GM20431 (cell line): ENCODE results near the gene NIPA2.

Source experiments
- in situ Hi-C: fragments of 300-500 bp; cut with MseI, MboI; formaldehyde crosslinking; loops from one replicate; pipeline ENCODE4 v1.15.0; 2020; ENCODE audit warnings: low sequenced_read_pairs; ENCODE audit not compliant: unreplicated experiment

NIPA2 gene

GRCh38 chr15:22893081-22893480, 54.6 kb downstream of the NIPA2 start:
- in situ Hi-C loops = no loop called here

GRCh38 chr15:22893881-22894280, 55.4 kb downstream of the NIPA2 start:
- in situ Hi-C loops = no loop called here

- in situ Hi-C loops = no loop called here
Observed at GRCh38 chr15:22895465-22896190, 57.2 kb downstream of the NIPA2 start.

GRCh38 chr15:22902046-22902445, 63.6 kb downstream of the NIPA2 start:
- in situ Hi-C loops = no loop called here

DNA sequence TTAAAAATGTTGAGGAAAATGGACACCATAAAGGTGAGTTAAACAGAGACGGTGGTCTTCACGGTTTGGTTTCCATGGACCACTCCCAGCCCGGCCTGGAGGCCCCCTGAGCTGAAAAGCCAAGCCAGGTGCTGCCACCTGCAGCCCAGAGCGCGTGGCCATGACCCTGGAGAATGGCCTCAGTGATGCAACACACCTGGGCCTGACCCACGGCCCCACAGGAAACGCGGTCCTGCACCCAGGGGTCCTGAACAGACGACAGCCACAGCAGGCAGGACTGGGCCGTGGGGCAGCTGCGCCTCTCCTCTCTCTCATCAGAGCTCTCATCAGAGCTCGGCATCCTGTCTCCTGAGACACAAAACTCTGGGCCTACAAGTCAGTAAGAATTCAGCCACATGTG, 64.1 kb downstream of the NIPA2 start:
- in situ Hi-C loops = no loop called here

DNA sequence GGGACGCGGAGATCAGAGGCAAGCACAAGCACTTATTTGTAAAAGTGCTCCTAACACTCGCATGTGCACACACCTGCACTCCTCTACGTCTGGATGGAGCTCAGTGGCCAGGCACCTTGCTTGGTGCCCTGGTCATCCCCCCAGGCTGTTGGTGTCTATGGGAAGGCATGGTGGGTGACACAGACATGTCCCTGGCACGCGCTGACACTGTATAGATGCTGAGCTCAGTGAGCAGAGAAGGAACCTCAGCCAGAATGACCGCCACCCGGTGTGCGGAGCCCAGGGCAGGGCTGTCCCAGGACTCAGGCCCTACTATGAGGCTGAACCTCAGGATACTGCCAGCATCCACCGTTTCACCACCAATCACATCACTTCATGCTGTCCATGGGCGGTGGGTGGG, 64.5 kb downstream of the NIPA2 start:
- in situ Hi-C loops = no loop called here

DNA sequence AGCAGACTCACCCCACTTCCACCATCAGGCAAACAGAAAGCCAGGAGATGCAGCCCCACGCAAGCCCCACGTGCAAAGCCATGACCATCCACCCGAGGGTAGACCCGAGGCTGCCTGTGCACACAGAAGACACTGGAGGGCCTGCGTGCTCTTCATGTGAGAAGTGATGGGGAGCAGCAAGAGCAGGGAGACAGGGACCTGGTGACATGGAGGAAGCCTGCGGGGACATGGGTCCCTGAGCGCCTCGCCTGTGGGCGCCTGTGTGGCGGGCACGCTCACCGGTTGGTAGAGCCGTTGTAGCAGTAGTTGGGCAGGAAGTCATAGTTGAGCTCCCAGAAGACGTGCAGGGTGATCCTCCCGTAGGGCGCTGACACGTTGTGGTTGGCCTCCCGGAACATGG, 65.0 kb downstream of the NIPA2 start:
- in situ Hi-C loops = no loop called here

- in situ Hi-C loops = no loop called here
Observed at GRCh38 chr15:22903961-22904534, 65.6 kb downstream of the NIPA2 start.

DNA sequence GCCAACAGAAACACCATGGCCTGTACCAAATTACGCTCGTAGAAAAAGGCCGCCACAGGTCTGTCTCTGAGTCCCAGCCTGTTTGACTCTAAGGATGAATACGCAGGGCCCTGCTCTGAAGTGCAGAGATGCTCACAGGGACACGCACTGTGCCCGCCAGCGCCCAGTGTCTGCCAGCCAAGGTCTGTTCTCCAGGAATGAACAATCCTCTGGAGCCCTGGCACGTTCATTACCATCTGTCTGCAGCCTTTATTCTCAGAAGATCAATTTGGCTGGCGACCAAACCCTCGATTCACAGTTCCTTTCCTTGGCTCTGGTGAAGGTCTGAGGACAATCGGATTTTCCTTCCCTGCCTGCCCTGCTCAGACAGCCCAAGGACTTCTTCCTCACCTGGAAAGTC, 66.3 kb downstream of the NIPA2 start:
- in situ Hi-C loops = no loop called here

DNA sequence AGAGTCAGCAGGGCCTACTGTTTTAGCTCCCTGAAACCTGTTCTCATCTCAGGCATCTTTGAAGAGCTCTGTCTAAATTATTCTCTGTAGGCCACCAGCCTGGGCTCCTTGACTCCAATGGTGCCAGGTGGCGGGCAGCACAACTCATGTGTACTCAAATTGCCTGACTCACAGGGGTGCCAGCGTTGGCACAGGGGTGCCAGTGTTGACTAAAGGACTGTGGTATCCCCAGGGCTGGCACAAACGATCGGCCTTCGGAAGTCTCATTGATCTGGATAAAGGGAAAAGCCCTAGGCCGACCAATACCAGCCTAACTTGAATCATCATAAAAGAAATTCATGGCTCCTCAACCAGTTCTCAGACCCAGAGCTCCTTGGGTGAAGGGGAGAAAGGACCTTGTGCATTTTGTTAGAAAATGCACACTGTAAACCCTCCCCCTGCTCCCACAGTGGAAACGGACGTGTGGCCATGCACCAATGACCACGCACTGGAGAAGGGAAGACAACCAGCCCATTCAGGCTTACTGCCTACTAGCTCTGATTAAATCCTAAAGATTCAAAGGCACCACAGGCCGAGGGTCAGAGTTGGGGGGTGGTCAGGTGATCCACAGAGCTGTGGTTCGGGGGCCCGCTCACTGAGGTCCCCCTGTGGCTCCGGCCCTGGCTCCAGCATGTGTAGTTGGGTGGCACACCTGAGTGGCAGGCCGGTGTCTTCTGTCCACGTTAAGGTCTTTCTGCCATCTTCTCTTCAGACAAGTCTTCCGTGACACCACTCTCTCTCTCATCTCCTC, 68.9 kb downstream of the NIPA2 start:
- in situ Hi-C loops = no loop called here

DNA sequence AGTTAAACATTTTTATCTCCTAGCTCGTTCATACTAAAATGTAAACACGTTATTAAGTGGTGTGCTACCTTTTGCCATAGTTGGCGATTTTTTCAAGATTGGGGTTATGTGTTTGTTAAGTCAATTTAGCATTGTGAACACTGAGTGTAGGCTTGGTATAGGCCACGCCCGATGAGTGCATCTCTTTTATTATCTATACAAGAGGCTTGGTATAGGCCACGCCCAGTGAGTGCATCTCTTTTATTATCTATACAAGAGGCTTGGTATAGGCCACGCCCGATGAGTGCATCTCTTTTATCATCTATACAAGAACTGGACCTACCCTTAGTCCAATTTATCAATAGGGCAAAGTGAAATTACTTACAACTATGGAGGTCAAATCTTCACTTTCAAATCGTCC, 70.4 kb downstream of the NIPA2 start:
- in situ Hi-C loops = no loop called here

DNA sequence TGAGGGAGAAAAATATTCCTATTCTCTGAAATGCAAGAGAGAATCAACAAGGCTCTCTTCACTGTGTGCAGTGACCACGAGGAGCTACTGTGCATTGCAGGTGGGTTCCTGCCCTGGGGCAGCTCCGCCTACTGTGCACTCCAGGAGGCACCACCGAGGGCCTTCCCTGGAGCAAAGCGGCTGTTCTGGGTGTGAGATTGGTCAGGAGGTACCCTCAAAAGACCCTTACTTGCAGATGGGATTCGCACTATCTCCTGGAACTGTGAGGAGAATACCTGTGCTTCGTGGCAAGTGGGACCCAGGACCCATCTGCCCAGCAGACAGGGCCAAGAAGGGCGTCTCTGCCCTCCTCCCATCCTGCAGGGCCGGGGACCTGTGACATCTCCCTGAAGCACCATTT, 72.8 kb downstream of the NIPA2 start:
- in situ Hi-C loops = no loop called here

- in situ Hi-C loops = no loop called here
Observed at GRCh38 chr15:22912256-22912655, 73.8 kb downstream of the NIPA2 start.

DNA sequence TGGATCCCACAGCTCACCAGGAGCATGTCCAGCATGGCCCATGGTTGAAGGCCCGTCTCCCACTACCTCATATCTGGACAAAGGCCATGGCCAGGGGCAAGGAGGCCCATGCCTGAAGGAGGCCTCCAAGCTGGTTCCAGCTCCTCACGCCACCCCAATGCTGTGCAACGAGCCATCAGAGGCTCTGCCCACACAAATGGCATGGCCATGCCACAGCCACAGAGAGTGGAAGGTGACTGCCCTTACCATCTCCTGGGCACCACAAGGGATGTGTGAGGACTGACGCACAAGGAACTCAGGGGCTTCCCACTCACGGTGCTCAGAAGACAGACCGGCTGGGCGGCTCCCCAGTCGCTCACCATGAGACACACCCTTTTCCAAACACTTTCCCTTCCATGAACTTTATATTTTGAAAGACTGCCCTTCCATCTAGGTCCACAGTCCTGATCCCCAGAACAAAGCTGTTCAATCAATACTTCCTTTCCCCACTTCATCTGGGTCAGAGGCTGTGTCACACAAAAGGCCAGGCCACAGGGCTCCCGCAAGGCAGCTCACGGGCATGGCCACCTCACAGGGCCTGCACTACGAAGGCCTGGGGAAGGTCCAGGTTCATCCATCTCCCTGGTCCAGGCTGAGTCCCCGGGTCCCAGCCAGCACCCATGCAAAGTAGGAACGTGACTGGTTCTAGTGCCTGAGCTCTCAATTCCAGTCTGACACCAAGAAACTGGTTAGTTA, 75.3 kb downstream of the NIPA2 start:
- in situ Hi-C loops = no loop called here

- in situ Hi-C loops = no loop called here
Observed at GRCh38 chr15:22915866-22916515, 77.5 kb downstream of the NIPA2 start.

GRCh38 chr15:22916606-22917350, 78.3 kb downstream of the NIPA2 start:
- in situ Hi-C loops = no loop called here

GRCh38 chr15:22917556-22917955, 79.1 kb downstream of the NIPA2 start:
- in situ Hi-C loops = no loop called here
